Ishikawa (cell line): ENCODE results near the gene KRT14.
A peak's percentile ranks its signal among the peaks of the same experiment; 100 is the strongest.

Experiments
- CEBPB ChIP-seq: IDR thresholded peaks from 2 replicates; pipeline ENCODE4 v1.6.1; 2012
- CREB1 ChIP-seq: IDR thresholded peaks from 2 replicates; pipeline ENCODE4 v1.6.1; 2012; ENCODE audit warnings: low read depth
- EGR1 ChIP-seq: IDR thresholded peaks from 2 replicates; pipeline ENCODE4 v1.6.1; 2012
- EP300 ChIP-seq: IDR thresholded peaks from 2 replicates; pipeline ENCODE4 v1.6.1; 2012; ENCODE audit warnings: borderline replicate concordance
- FOXM1 ChIP-seq: IDR thresholded peaks from 2 replicates; pipeline ENCODE4 v1.6.1; 2012; ENCODE audit warnings: low read depth, borderline replicate concordance
- MAX ChIP-seq: IDR thresholded peaks from 2 replicates; pipeline ENCODE4 v1.6.1; 2012
- NFIC ChIP-seq: IDR thresholded peaks from 2 replicates; pipeline ENCODE4 v1.6.1; 2012
- RAD21 ChIP-seq: IDR thresholded peaks from 2 replicates; pipeline ENCODE4 v1.6.1; 2012; ENCODE audit warnings: low read depth
- TAF1 ChIP-seq: IDR thresholded peaks from 2 replicates; pipeline ENCODE4 v1.6.1; 2012; ENCODE audit warnings: low read depth, mild to moderate bottlenecking
- TCF12 ChIP-seq: IDR thresholded peaks from 2 replicates; pipeline ENCODE4 v1.6.1; 2012; ENCODE audit warnings: low read depth
- TEAD4 ChIP-seq: IDR thresholded peaks from 2 replicates; pipeline ENCODE4 v1.6.1; 2012
- USF1 ChIP-seq: IDR thresholded peaks from 2 replicates; pipeline ENCODE4 v1.6.1; 2012
- YY1 ChIP-seq: IDR thresholded peaks from 2 replicates; pipeline ENCODE4 v1.6.1; 2012; ENCODE audit warnings: low read depth
- ZBTB7A ChIP-seq: IDR thresholded peaks from 2 replicates; pipeline ENCODE4 v1.6.1; 2012; ENCODE audit warnings: low read depth
- TF ChIP-seq, protein P1 (sequence below): IDR thresholded peaks from 2 replicates; pipeline ENCODE4 v1.6.1; 2012; ENCODE audit warnings: low read depth, mild to moderate bottlenecking

KRT14 gene

DNA sequence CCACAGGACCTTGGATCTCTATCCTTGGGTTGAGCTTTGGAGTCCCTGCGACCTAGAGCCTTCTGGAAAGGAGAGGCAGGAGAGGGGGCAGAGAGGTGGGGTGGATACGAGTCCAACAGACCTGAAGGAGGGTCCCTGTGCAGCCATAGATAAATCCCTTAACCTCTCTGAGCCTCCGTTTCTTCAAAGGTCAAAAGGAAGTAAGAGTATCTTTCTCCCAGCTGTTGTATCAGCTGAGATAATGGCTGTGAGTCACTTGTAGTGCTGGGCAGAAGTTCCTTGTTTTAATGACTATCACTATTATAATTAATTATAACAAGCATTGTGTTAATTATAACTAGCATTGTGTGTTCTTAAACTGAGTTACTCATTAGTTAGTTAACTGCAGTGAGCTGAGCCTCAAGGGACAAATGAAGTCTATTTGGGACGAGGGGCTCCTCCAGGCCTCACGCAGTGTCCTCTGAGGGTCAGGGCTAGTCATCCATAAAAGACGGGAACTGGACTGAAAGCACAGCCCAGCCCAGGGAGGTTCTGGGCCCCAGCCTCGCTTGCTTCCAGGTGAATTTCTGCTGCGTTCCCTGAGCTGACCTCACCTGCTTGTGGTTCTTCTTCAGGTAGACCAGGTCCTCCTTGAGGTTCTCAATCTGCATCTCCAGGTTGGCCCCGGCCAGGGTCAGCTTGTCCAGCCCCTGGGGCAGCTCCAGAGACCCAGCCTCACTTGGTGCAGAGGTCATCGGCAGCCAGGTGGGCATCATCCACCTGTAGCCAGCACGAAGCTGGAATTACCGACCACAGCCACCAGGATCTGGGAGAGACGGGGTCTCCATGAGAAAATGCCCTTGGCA is 43.4 kb upstream of the KRT14 start:
- no peak for TF ChIP-seq EGR1
- TF ChIP-seq TAF1 = no peak
- no peak for TF ChIP-seq USF1
- TF ChIP-seq FOXM1 = no peak
- no peak for TF ChIP-seq TCF12
- no peak for TF ChIP-seq RAD21
- no peak for TF ChIP-seq NFIC
- TF ChIP-seq CEBPB = no peak
- no peak for TF ChIP-seq MAX
- TF ChIP-seq ZBTB7A = no peak

DNA sequence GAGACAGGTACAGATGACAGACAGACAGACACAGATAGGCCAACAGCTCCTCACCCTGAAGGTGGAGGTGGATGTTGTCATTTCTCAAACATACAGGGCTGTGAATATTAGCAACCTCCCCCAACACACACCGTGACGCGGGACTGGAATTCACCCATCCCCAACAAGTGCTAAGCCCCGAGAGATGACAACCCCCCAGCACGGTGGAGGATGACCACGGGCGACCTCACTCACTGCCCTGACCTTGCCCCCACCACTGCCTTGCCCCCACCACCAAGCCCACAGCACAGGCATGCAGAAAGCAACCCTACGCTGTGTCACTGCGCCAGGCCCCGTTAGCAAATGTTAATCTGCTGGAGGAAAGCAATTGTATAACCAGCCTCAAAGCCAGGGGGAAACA is 42.6 kb upstream of the KRT14 start:
- TF ChIP-seq CREB1 (no peak), RAD21 (no peak), FOXM1 (no peak), USF1 (no peak), ZBTB7A (no peak), EGR1 (no peak), TAF1 (no peak), TCF12 (no peak), MAX (no peak), NFIC (no peak)
- TF ChIP-seq, protein P1, sequence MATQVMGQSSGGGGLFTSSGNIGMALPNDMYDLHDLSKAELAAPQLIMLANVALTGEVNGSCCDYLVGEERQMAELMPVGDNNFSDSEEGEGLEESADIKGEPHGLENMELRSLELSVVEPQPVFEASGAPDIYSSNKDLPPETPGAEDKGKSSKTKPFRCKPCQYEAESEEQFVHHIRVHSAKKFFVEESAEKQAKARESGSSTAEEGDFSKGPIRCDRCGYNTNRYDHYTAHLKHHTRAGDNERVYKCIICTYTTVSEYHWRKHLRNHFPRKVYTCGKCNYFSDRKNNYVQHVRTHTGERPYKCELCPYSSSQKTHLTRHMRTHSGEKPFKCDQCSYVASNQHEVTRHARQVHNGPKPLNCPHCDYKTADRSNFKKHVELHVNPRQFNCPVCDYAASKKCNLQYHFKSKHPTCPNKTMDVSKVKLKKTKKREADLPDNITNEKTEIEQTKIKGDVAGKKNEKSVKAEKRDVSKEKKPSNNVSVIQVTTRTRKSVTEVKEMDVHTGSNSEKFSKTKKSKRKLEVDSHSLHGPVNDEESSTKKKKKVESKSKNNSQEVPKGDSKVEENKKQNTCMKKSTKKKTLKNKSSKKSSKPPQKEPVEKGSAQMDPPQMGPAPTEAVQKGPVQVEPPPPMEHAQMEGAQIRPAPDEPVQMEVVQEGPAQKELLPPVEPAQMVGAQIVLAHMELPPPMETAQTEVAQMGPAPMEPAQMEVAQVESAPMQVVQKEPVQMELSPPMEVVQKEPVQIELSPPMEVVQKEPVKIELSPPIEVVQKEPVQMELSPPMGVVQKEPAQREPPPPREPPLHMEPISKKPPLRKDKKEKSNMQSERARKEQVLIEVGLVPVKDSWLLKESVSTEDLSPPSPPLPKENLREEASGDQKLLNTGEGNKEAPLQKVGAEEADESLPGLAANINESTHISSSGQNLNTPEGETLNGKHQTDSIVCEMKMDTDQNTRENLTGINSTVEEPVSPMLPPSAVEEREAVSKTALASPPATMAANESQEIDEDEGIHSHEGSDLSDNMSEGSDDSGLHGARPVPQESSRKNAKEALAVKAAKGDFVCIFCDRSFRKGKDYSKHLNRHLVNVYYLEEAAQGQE = no peak

DNA sequence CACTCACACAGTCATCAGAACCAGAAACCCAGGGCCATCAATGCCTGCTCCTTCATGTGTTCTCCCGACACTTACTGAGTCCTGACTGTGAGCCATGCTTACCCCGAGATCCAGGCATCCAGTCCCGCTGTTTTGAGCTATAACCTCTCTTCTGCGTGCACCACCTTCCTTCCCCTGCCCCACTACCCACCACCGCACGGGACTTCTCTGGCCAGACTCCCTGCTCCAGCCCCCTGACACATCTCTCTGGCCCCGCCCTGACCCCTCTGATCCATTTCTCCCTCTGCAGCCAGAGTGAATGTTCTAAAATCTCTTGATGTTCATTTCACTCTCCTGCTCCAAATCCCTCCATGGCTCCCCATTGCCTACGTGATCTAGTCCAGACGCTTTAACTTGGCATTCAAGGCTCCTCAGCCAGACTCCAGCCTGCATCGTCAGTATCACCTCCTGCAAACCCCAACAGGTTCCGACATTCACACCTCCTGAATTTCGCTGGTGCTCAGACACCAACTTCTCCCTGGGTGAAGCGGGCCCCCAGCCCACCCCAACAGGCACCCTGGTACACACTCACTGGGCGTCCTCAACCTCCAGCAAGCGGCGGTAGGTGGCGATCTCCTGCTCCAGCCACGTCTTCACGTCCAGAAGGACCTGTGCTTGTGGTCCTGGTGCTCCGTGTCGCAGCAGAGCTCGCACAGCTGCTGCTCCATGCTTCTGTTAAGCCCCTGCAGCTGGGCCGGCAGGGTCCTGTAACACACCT is 40.8 kb upstream of the KRT14 start:
- TF ChIP-seq, protein P1 = no peak
- TF ChIP-seq NFIC (no peak), EP300 (no peak), ZBTB7A (no peak), TEAD4 (no peak), TAF1 (no peak), USF1 (no peak), YY1 (no peak)

GRCh38 chr17:41626914-41627295 is 40.2 kb upstream of the KRT14 start:
- peak; percentile 33; the same call in 1 of the 2 replicates for TF ChIP-seq TCF12
- peak; percentile 37; the same call in 1 of the 2 replicates for TF ChIP-seq TEAD4
- peak; percentile 56; the same call in 1 of the 2 replicates for TF ChIP-seq EP300

GRCh38 chr17:41626028-41626913 is 39.6 kb upstream of the KRT14 start:
- TF ChIP-seq ZBTB7A = peak; percentile 55; the same call in 1 of the 2 replicates
